Measurements from ENCODE around the gene METTL6. TPM values are rescaled to one million over a fixed set of nuclear protein-coding genes. Genes with fewer than 3 reads are reported as not detected.
"Not testable (repeated sequence)": the region's sequence is repeated elsewhere in the genome, so short reads cannot be mapped to it uniquely, and the experiment has no call there.

METTL6 gene
- total RNA-seq, 1 donor from 2014 or later, result 15.2 TPM

DNA sequence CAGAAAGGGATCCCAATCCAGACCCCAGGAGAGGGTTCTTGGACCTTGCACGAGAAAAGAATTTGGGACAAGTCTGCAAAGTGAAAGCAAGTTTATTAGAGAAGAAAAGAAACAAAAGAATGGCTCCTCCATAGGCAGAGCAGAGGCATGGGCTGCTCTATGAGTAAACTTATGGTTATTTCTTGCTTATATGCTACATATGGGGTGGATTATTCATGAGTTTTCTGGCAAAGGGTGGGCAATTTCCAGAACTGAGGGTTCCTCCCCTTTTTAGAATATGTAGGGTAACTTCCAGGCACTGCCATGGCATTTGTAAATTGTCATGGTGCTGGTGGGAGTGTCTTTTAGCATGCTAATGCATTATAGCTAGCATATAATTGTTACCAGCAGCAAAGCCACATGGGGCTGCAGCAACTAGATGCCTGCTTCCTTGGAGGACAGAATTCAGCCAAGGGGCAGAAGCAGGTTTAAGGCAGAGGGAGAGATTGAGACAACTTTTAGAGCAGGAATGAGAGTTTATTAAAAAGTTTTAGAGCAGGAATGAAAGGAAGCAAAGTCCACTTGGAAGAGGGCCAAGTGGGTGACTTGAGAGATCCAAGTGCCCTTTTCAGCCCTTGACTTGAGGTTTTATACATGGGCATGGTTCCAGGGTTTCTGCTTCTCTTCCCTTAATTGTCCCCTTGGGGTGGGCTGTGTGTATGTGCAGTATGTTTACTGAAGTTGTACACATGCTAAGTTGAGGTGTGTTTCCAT is 41.3 kb downstream of the METTL6 start:
- DNase-seq, result no peak
- peaks cover 7% of the 10 kb centered on the region for H3K4me1 Mint-ChIP-seq
- intact Hi-C loops (cut with micrococcal nuclease), result no loop called here
- peaks cover 4% of the 10 kb centered on the region for H3K27me3 Mint-ChIP-seq
- H3K27ac Mint-ChIP-seq, result no peak overlapping the region
- no peaks in the 10 kb centered on the region for H3K9me3 Mint-ChIP-seq
- H3K4me3 Mint-ChIP-seq, result no peak overlapping the region
- H3K36me3 Mint-ChIP-seq (ENCODE audit: low read depth), result no peaks in the 10 kb centered on the region

DNA sequence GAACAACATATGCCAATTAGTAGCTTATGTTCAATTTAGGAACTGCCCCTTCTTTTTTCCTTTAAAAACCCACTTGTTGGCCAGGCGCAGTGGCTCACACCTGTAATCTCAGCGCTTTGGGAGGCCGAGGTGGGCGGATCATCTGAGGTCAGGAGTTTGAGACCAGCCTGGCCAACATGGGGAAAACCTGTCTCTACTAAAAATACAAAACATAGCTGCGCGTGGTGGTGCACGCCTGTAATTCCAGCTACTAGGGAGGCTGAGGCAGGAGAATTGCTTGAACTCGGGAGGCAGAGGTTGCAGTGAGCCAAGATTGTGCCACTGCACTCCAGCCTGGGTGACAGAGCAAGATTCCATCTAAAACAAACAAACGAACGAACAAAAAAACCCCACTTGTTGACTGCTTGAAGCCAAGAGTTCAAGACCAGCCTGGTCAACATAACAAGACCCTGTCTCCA is 42.1 kb downstream of the METTL6 start:
- H3K4me3 Mint-ChIP-seq; DNase-seq; intact Hi-C loops (cut with micrococcal nuclease); H3K27ac Mint-ChIP-seq; H3K9me3 Mint-ChIP-seq; H3K36me3 Mint-ChIP-seq (ENCODE audit: low read depth); H3K27me3 Mint-ChIP-seq; H3K4me1 Mint-ChIP-seq: not testable (repeated sequence)

DNA sequence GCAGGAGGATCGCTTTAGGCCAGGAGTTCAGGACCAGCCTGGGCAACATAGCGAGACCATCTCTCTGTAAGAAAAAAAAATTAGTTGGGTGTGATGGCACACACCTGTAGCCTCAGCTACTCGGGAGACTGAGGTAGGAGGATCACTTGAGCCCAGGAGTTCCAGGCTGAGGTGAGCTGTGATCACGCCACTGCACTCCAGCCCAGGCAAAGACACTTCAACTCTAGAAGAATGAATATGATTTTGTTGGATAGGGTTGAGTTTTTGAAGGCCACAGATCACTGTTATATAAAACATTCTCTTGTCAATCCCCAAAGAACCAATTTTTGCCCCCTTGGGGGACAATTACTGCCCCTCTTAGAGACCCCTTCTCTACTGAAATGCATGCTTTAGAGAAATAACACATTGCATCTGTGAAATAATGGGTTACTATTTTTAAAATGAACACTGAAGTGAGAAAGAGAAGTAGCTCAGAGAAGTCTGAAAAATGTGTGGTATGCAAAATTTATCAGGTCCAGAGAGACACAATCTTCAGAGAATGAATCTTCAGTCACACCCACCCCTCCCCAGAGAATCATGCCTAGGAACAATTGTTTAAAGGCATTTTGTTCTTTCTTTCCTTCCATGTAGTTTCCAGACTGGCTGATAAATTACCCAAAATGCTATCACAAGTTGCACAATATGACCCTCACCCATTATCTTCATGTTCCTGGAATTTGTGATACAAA is 42.7 kb downstream of the METTL6 start:
- Mint-ChIP-seq H3K4me3 (no peak overlapping the region), H3K36me3 (ENCODE audit: low read depth) (no peaks in the 10 kb centered on the region), H3K9me3 (no peaks in the 10 kb centered on the region), H3K27me3 (peaks cover 4% of the 10 kb centered on the region), H3K27ac (no peak overlapping the region), H3K4me1 (peaks cover 7% of the 10 kb centered on the region)
- intact Hi-C loops (cut with micrococcal nuclease), result no loop called here
- DNase-seq, result no peak

DNA sequence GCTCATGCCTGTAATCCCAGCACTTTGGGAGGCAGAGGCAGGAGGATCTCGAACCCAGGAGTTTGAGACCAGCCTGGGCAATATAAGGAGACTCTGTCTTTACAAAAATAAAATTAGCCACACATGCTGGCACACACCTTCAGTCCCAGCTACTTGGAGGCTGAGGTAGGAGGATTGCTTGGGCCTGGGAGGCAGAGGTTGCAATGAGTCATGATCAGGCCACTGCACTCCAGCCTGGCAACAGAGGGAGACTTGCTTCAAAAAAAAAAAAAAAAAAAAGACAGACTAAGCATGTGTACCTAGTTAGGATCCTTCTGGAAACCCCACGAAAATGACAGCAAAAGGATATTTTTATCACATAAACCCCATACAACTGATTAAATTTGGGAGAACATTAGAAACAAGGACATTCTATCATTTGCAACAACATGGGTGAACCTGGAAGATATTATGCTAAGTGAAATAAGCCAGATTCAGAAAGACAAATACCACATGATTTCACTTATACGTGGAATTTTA is 44.9 kb downstream of the METTL6 start:
- no peaks in the 10 kb centered on the region for H3K36me3 Mint-ChIP-seq (ENCODE audit: low read depth)
- intact Hi-C loops (cut with micrococcal nuclease), result no loop called here

DNA sequence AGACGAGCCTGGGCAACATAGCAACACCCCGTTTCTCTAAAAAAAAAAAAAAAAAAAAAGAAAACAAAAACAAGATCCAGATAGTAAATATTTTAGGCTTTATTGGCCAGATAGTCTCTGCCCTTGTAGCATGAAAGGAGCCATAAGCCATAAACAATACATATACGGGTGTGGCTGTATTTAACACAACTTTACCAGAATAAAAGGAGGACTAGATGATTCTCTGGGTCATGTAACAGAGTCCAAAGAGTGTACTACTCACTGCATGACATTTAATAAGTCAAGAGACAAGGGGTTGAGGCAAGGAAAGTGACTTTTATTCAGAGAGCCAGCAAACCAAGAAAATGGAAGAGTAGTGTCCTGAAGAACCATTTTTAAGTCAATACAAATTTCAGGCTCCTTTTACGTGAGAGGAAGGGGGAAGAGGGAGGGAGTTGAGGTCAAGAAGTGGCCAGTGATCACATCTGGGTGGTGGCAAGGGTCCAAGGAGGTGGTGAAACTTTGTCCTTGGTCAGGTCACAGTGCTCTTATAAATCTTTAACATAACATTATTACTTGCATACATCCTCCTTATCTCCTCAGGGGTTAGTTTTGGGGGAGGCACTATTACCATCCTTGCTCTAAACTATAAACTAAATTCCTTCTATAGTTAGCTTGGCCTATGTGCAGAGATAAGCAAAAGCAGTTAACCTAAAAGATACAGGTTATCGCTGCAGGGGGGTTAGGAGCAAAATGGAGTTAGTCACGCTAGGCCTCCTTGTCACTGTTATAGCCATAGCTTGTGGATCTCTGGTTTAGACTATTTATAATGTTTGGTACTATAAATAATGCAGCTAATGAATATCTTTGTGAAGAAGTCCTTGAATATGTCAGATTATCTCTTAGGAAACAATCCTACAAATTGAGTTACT is 46.1 kb downstream of the METTL6 start:
- no peak overlapping the region for H3K27ac Mint-ChIP-seq
- DNase-seq, result no peak
- H3K9me3 Mint-ChIP-seq, result no peaks in the 10 kb centered on the region
- intact Hi-C loops (cut with micrococcal nuclease), result no loop called here
- H3K27me3 Mint-ChIP-seq, result peaks cover 4% of the 10 kb centered on the region
- H3K36me3 Mint-ChIP-seq (ENCODE audit: low read depth), result no peaks in the 10 kb centered on the region
- peaks cover 15% of the 10 kb centered on the region for H3K4me1 Mint-ChIP-seq
- H3K4me3 Mint-ChIP-seq, result no peak overlapping the region

More for the DNA sequence above, 44.9 kb downstream of the METTL6 start:
- DNase-seq, result no peak
- no peak overlapping the region for H3K27ac Mint-ChIP-seq
- no peak overlapping the region for H3K4me3 Mint-ChIP-seq
- H3K9me3 Mint-ChIP-seq, result no peaks in the 10 kb centered on the region
- peaks cover 14% of the 10 kb centered on the region for H3K4me1 Mint-ChIP-seq
- peaks cover 4% of the 10 kb centered on the region for H3K27me3 Mint-ChIP-seq

DNA sequence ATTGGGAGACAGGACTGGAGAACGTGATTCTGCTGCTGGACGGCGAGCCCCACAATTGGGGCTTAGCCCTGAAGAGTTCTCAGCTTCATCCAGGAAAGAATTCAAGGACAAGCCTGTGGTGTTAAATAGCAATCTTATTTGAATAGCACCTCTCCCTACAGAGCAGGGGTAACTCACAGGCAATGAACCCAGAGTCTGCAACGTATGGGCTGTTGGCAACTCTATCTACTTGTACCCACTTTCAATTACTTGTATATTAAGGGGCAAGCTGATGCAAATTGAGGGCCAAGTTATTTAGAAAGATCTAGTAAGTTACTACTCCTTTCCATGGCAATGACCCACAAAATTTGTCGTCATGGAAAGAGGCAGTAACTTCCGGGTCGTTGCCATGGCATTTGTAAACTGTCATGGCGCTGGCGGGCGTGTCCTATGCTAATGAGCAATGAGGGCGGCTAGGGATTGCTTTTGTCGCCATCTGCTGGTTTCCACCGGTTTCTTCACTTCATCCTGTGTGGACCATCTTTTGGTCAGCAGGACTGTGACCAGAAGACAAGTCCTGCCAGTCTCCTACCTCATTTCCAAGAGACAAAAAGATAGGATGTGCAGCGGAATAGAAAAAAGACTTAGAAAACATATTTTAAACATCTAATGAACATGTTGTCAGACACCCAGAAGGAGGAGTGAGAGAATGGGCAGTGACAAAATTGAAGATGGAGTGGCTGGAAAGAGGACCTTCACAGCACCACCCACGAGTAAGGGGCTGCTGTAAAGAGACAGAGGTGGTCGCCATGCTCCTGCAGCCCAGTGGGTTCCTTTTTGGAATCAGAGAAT is 49.2 kb downstream of the METTL6 start:
- H3K27me3 Mint-ChIP-seq, result peaks cover 3% of the 10 kb centered on the region
- H3K36me3 Mint-ChIP-seq (ENCODE audit: low read depth), result no peaks in the 10 kb centered on the region
- no peak overlapping the region for H3K4me3 Mint-ChIP-seq
- peak overlapping the region; percentile 86 for H3K27ac Mint-ChIP-seq
- no peaks in the 10 kb centered on the region for H3K9me3 Mint-ChIP-seq
- peak; percentile 99 for DNase-seq
- intact Hi-C loops (cut with micrococcal nuclease), result loop anchor here (1.0 kb wide), 6 partner anchors 17 to 179 kb away; partner anchors contain the start of genes CAPN7 and SH3BP5
- peaks cover 14% of the 10 kb centered on the region for H3K4me1 Mint-ChIP-seq

DNA sequence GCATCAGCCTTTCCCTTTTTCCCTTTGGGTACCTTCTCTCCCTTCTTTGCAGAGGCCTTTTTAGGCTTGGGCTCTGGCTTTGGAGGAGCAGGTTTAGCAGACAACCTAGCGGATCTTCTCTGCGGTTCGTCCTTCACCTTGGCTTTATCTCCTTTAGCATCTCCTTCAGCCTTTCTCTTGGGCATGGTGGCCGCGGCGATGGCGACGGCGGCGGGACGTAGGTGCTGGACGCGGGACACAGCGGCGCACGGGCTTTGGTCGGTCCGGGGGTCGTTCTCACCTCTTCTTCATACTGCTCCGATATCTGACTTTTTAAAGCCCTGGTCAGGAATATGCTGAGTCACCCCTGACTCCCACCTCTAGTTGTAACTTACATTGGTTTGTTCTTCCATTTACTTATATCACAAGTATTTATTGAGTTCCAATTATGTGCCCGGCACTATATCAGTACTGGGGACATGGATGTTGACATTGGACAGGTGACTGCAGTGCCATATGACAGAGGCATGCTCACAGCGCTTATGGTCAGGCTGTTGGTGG is 51.8 kb downstream of the METTL6 start:
- Mint-ChIP-seq H3K27me3 (no peaks in the 10 kb centered on the region), H3K27ac (peak overlapping the region; percentile 4), H3K9me3 (no peaks in the 10 kb centered on the region), H3K36me3 (ENCODE audit: low read depth) (no peaks in the 10 kb centered on the region), H3K4me1 (peaks cover 14% of the 10 kb centered on the region), H3K4me3 (no peak overlapping the region)
- DNase-seq, result no peak
- intact Hi-C loops (cut with micrococcal nuclease), result no loop called here

DNA sequence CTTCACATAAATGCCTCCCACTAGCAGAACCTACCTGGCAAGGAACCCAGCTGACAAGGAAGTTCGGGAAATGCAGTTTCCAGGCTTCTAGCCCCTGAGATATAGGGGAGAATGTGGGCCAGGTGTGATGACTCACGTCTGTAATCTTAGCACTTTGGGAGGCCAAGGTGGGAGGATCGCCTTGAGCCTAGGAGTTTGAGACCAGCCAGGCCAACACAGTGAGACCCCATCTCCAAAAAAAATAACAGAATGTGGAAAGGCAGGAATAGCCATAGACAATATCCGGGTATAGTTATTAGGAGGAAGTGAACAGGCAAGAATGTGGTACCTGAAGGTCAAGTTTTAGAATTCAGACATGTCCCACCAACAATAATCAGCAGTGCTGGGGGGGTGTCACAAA is 54.4 kb downstream of the METTL6 start:
- H3K4me1 Mint-ChIP-seq, result peaks cover 11% of the 10 kb centered on the region
- no peaks in the 10 kb centered on the region for H3K9me3 Mint-ChIP-seq
- no peak overlapping the region for H3K4me3 Mint-ChIP-seq

DNA sequence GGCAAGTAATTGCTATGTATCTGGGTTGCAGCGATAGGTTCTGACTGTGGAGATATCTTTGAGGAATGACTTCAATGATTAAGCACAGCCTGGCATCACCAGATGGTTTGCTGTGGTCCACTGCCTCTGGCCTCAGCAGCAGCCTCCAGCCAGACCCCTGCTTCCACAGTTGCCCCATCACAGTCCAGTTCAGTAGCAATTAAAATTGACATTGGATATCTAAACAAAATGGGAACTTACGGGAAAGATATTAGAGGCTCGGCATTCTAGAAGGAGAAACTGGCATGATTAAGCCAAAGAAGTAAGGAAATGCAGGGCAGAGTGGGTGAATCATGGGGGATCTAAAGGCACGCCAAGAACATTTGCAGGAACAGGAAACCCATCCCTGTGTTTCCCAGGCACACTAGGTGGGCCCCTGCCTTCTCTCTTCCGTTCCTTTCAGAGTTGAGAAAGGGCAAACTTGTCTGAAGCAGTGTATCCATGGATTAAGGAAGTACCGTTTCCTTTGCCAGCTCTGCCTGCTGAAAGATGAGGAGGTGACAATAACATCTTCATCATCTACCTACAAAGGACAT is 58.7 kb downstream of the METTL6 start:
- intact Hi-C loops (cut with micrococcal nuclease), result no loop called here
- peaks cover 18% of the 10 kb centered on the region for H3K4me1 Mint-ChIP-seq
- no peaks in the 10 kb centered on the region for H3K27me3 Mint-ChIP-seq
- no peak for DNase-seq
- no peak overlapping the region for H3K4me3 Mint-ChIP-seq
- H3K9me3 Mint-ChIP-seq, result no peaks in the 10 kb centered on the region
- H3K27ac Mint-ChIP-seq, result no peak overlapping the region
- peaks cover 1% of the 10 kb centered on the region for H3K36me3 Mint-ChIP-seq (ENCODE audit: low read depth)

More for the DNA sequence above, 54.4 kb downstream of the METTL6 start:
- H3K27me3 Mint-ChIP-seq, result no peaks in the 10 kb centered on the region
- H3K36me3 Mint-ChIP-seq (ENCODE audit: low read depth), result no peaks in the 10 kb centered on the region
- intact Hi-C loops (cut with micrococcal nuclease), result no loop called here
- no peak for DNase-seq
- no peak overlapping the region for H3K27ac Mint-ChIP-seq

DNA sequence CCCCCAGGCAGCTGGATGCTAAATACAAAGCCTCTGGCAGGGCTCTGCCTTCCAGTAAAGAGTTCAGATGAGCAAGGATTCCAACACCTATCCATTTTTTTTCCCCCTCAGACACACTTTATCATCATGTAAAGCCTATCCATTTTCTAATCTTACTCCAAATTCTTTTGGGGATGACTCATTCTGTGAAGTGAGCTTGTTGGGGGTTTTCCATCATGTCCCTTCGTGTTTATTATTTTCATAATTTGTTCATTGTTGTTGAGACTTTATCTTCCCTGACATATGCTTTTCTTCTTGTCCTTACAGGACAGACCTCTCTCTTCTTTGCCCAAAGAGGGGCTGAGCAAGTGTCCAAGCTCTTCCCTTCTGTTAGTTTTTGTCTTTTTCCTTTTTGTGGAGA is 60.3 kb downstream of the METTL6 start:
- Mint-ChIP-seq H3K4me1 (peaks cover 26% of the 10 kb centered on the region), H3K27me3 (no peaks in the 10 kb centered on the region), H3K9me3 (no peaks in the 10 kb centered on the region), H3K27ac (peak overlapping the region; percentile 21), H3K4me3 (peak overlapping the region; percentile 14), H3K36me3 (ENCODE audit: low read depth) (peaks cover 1% of the 10 kb centered on the region)
- no peak for DNase-seq
- intact Hi-C loops (cut with micrococcal nuclease), result no loop called here

DNA sequence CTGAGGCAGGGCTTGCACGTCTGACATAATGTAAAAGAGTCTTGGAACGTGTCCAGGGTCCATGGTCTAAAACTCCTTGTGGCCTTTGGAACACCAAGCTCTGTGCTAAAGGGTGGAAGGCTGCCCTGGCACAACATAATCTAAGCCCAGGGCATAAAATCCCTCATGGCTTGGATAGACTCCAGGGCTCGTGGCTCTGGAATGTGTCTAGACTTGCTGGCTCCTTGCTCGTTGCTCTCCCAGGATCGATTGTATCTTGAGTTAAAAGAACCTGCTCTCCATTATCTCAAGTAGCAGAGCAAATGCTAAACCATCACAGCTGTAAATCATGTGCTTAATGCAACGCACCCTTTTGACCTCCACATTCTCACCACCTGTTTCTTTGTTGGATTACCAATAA is 63.3 kb downstream of the METTL6 start:
- intact Hi-C loops (cut with micrococcal nuclease), result loop anchor here (5.0 kb wide), 1 partner anchor 273 kb away; no protein-coding TSS in a partner anchor

DNA sequence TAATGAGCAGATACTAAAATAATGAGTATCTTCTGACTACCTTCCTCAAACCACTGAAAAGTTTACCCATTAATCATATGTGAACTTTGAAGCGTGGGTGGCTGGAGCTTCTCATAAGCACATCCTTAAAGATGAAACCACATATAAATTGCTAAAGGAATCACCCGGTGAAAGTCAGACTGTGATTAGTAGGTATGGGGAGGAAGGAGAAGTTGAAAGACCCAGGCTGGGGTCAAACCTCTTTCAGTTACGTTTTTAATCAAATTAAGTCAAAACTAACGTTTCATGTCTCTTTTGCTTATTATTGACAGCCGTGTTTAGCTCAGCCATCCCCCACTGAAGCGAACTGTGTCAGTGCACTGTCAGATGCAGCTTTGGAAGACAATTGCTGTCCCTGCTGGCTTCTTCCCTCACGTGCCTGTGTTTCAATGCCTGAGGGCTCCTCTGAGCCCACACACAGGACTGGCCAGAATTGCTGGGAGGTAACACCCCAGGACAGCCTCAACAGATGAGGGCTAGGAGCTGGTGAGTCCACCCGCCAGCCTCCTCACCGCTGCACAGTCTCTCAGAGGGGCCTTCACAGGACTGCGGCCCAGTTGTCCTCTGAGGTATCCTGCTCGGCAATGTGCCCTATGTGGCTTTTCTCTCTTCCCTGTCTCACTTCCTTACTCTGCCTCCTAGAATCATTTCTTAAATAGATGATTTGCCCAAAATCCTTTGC is 65.7 kb downstream of the METTL6 start:
- intact Hi-C loops (cut with micrococcal nuclease), result loop anchor here (1.0 to 5.0 kb wide), 8 partner anchors 17 to 276 kb away; partner anchors contain the start of genes RBSN and SH3BP5
- peaks cover 39% of the 10 kb centered on the region for H3K4me1 Mint-ChIP-seq
- peaks cover 1% of the 10 kb centered on the region for H3K36me3 Mint-ChIP-seq (ENCODE audit: low read depth)
- peak; percentile 83 for DNase-seq
- H3K27ac Mint-ChIP-seq, result peak overlapping the region; percentile 60
- no peaks in the 10 kb centered on the region for H3K27me3 Mint-ChIP-seq
- H3K9me3 Mint-ChIP-seq, result no peaks in the 10 kb centered on the region
- H3K4me3 Mint-ChIP-seq, result peak overlapping the region; percentile 52

More for the DNA sequence above, 63.3 kb downstream of the METTL6 start:
- Mint-ChIP-seq H3K27ac (peak overlapping the region; percentile 7), H3K4me1 (peaks cover 40% of the 10 kb centered on the region)
- not testable (repeated sequence) for H3K4me3 Mint-ChIP-seq; H3K27me3 Mint-ChIP-seq; H3K9me3 Mint-ChIP-seq; DNase-seq; H3K36me3 Mint-ChIP-seq (ENCODE audit: low read depth)
